BE2C (cell line): Measurements from ENCODE around the gene ARL6IP5.
A peak's percentile ranks its signal among the peaks of the same experiment; 100 is the strongest.

ENCODE experiments used
- DNase-seq: peaks from one replicate; pipeline ENCODE4 v3.0.0-alpha.2; 2020
- H3K27me3 ChIP-seq: fragments of 250-450 bp; sonication (Bioruptor Pico); 2 replicates; pipeline ENCODE4 v1.5.1; 2020; ENCODE audit warnings: mild to moderate bottlenecking
- H3K36me3 ChIP-seq: fragments of 250-450 bp; sonication (Bioruptor Pico); 2 replicates; pipeline ENCODE4 v1.5.1; 2020; ENCODE audit warnings: mild to moderate bottlenecking
- H3K4me1 ChIP-seq: fragments of 250-450 bp; sonication (Bioruptor Pico); 2 replicates; pipeline ENCODE4 v1.5.1; 2020
- H3K4me3 ChIP-seq: 2 replicates; pipeline ENCODE4 v1.5.1; 2011; ENCODE audit warnings: low read depth, low read length
- H3K9me3 ChIP-seq: fragments of 250-450 bp; sonication (Bioruptor Pico); 2 replicates; pipeline ENCODE4 v1.5.1; 2020
- TF ChIP-seq, protein P1 (sequence below): IDR thresholded peaks from 2 replicates; pipeline ENCODE4 v1.5.1; 2012; ENCODE audit warnings: mild to moderate bottlenecking, low read depth, low read length

The ARL6IP5 gene

DNA sequence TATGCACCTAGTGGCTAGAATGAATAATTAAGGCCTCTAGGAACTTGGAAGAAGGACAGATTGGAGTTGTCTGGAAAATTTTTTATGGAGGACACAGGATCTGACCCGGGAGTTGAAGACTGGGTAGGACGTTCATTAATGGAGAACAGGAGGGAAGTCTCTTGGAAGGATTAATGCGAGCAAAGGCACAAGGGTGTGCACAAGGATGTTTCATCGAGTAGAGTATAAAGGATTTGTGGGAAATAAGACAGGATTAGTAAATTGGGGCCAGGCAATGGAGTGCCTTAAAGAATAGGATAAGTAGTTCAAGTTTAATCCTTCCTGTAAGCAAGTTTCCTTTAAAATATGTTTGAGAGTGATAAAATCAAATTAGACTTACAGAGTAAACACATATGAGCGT, 23.1 kb downstream of the ARL6IP5 start:
- Histone ChIP-seq H3K4me3 (no peak overlapping the region), H3K4me1 (no peaks in the 10 kb centered on the region; the same call in 1 of the 2 replicates), H3K27me3 (no peaks in the 10 kb centered on the region), H3K9me3 (no peaks in the 10 kb centered on the region), H3K36me3 (peaks cover 18% of the 10 kb centered on the region)
- TF ChIP-seq, protein P1, sequence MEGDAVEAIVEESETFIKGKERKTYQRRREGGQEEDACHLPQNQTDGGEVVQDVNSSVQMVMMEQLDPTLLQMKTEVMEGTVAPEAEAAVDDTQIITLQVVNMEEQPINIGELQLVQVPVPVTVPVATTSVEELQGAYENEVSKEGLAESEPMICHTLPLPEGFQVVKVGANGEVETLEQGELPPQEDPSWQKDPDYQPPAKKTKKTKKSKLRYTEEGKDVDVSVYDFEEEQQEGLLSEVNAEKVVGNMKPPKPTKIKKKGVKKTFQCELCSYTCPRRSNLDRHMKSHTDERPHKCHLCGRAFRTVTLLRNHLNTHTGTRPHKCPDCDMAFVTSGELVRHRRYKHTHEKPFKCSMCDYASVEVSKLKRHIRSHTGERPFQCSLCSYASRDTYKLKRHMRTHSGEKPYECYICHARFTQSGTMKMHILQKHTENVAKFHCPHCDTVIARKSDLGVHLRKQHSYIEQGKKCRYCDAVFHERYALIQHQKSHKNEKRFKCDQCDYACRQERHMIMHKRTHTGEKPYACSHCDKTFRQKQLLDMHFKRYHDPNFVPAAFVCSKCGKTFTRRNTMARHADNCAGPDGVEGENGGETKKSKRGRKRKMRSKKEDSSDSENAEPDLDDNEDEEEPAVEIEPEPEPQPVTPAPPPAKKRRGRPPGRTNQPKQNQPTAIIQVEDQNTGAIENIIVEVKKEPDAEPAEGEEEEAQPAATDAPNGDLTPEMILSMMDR = no peak
- DNase-seq = no peak

DNA sequence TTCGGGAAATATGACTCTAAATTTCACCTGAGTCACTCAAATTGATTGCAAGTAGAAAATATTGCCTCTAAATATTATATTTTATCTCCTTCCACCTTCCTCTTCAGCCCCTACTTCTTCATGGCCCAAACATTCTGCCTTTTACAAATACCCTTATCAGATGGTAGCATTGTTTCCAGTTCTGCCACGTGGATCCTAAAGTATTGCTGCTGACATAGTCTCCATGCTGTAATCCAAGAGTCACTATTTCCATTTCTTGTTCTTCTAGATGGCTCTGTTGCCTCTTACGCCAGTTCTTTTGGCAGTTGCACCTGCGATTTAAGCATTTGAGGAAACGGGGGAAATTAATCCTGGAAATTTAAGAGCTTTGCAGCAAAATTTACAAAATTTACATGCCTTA, 24.1 kb downstream of the ARL6IP5 start:
- peaks cover 10% of the 10 kb centered on the region for H3K4me1 ChIP-seq
- no peak for DNase-seq
- H3K36me3 ChIP-seq = peaks cover 16% of the 10 kb centered on the region
- no peak overlapping the region for H3K4me3 ChIP-seq
- no peaks in the 10 kb centered on the region for H3K27me3 ChIP-seq
- no peaks in the 10 kb centered on the region for H3K9me3 ChIP-seq
- TF ChIP-seq, protein P1 = no peak

DNA sequence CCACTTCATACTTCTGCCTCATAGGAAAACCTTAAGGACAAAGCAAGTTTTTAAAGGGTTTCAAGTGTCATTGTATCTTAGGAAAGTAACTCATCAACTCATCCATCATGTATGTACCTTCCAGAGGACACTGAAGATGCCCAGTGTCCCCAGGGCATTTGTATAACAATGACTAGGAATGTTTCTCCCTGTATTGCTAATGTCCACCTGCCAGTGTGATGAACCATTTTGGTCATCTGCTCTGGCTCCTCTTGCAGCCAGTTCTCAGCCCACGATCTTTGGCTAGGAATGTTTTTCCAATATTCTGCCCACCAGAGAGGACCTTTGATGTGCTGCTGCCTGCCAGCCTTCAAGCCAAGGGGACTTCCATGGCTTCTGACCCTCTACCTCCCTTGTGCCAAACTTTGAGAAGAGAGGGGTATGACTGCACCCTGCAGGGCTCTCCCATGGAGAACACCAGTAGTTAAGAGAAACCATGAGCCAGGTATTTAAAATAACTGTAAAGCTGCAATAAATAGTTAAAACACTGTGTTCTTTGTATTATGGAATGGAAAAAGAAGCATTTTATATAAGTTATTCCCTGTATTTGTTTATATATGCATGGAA, 26.3 kb downstream of the ARL6IP5 start:
- H3K36me3 ChIP-seq = no peaks in the 10 kb centered on the region
- peaks cover 10% of the 10 kb centered on the region for H3K4me1 ChIP-seq
- no peaks in the 10 kb centered on the region for H3K27me3 ChIP-seq
- H3K9me3 ChIP-seq = no peaks in the 10 kb centered on the region
- no peak for DNase-seq
- H3K4me3 ChIP-seq = no peak overlapping the region
- TF ChIP-seq, protein P1 = no peak

DNA sequence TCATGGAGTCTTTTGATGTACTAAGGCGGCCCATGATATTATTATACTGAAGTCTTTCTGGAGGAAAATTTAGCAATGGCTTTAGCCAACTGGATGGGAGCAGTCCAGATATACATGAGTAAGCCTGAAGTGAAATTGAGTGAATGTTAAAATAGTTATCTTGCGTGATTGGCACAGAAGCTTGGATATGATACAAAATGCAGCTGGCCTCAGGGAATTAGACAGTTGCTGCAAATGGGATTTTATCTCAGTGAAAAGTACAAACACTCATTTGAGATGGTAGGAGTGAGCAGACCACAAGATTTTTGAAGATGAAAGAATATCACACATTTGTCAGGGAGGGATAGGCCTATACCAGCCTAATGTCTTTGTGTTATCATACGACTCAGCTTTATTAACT, 28.8 kb downstream of the ARL6IP5 start:
- peak; percentile 10 for DNase-seq
- H3K9me3 ChIP-seq = no peaks in the 10 kb centered on the region
- TF ChIP-seq, protein P1 = no peak

DNA sequence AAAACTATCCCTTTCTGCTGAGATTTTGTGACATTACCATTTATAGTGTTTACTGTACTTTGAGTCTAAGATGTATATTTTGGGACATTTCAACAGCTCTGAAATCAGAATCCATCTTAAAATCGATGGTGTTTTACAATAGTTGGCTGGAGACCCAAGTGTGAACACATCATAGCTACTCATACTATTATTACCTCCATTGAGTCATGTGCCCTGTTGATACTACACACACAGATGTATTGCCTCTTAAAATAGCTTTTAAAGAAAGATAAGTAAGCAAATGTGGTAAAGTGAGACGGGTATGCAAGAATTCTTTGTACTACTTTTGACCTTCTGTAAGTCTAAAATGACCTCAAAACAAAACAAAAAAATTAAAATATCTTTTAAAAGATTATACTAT, 31.0 kb downstream of the ARL6IP5 start:
- TF ChIP-seq, protein P1 = no peak
- H3K36me3 ChIP-seq = no peaks in the 10 kb centered on the region
- no peak for DNase-seq
- H3K4me1 ChIP-seq = peaks cover 10% of the 10 kb centered on the region
- no peaks in the 10 kb centered on the region for H3K27me3 ChIP-seq
- H3K4me3 ChIP-seq = no peak overlapping the region
- no peaks in the 10 kb centered on the region for H3K9me3 ChIP-seq

More for the DNA sequence above, 28.8 kb downstream of the ARL6IP5 start:
- H3K4me1 ChIP-seq = peaks cover 10% of the 10 kb centered on the region
- H3K4me3 ChIP-seq = no peak overlapping the region
- no peaks in the 10 kb centered on the region for H3K27me3 ChIP-seq
- H3K36me3 ChIP-seq = no peaks in the 10 kb centered on the region

DNA sequence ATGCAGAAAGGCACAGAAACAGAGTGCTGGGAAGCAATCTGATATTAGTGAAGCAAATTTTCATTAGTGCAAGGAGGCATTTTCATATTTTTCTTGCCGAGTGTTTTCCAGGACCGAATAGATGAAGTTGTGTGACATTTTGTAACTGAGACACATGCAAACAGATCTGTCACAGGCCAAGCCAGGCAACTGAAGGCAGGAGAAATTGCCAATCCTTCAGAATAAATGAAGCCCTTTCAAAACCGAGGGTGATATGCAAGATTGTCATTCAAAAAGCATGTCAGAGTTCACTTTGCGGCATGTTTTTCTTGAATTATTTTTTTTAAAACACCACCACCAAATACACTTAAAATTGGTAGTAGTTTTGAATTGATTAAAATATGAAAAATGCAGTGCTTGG, 31.4 kb downstream of the ARL6IP5 start:
- H3K9me3 ChIP-seq = no peaks in the 10 kb centered on the region
- H3K36me3 ChIP-seq = no peaks in the 10 kb centered on the region
- TF ChIP-seq, protein P1 = no peak
- no peak for DNase-seq
- no peaks in the 10 kb centered on the region for H3K27me3 ChIP-seq
- peaks cover 10% of the 10 kb centered on the region for H3K4me1 ChIP-seq
- H3K4me3 ChIP-seq = no peak overlapping the region
